BE2C (cell line): ENCODE measurements around the gene SMYD5.
"Not testable (repeated sequence)": the region's sequence is repeated elsewhere in the genome, so short reads cannot be mapped to it uniquely, and the experiment has no call there.

Experiments used
- DNase-seq: peaks from one replicate; pipeline ENCODE4 v3.0.0-alpha.2; 2020
- H3K27me3 ChIP-seq: fragments of 250-450 bp; sonication (Bioruptor Pico); 2 replicates; pipeline ENCODE4 v1.5.1; 2020; ENCODE audit warnings: mild to moderate bottlenecking
- H3K36me3 ChIP-seq: fragments of 250-450 bp; sonication (Bioruptor Pico); 2 replicates; pipeline ENCODE4 v1.5.1; 2020; ENCODE audit warnings: mild to moderate bottlenecking
- H3K4me1 ChIP-seq: fragments of 250-450 bp; sonication (Bioruptor Pico); 2 replicates; pipeline ENCODE4 v1.5.1; 2020
- H3K4me3 ChIP-seq: 2 replicates; pipeline ENCODE4 v1.5.1; 2011; ENCODE audit warnings: low read depth, low read length
- H3K9me3 ChIP-seq: fragments of 250-450 bp; sonication (Bioruptor Pico); 2 replicates; pipeline ENCODE4 v1.5.1; 2020
- CTCF ChIP-seq: IDR thresholded peaks from 2 replicates; pipeline ENCODE4 v1.5.1; 2012; ENCODE audit warnings: mild to moderate bottlenecking, low read depth, low read length

SMYD5 gene

GRCh38 chr2:73185965-73186364 lies 28.1 kb upstream of the SMYD5 start:
- Histone ChIP-seq H3K4me1 (no peaks in the 10 kb centered on the region), H3K27me3 (no peaks in the 10 kb centered on the region), H3K9me3 (no peaks in the 10 kb centered on the region), H3K4me3 (no peak overlapping the region), H3K36me3 (no peaks in the 10 kb centered on the region)
- DNase-seq, result no peak
- no peak for TF ChIP-seq CTCF

GRCh38 chr2:73187549-73187948 lies 26.5 kb upstream of the SMYD5 start:
- TF ChIP-seq CTCF, result no peak
- DNase-seq, result no peak
- Histone ChIP-seq H3K27me3 (no peaks in the 10 kb centered on the region), H3K36me3 (no peaks in the 10 kb centered on the region), H3K4me1 (no peaks in the 10 kb centered on the region), H3K4me3 (no peak overlapping the region), H3K9me3 (no peaks in the 10 kb centered on the region)

GRCh38 chr2:73197579-73197978 lies 16.5 kb upstream of the SMYD5 start:
- Histone ChIP-seq H3K9me3 (no peaks in the 10 kb centered on the region), H3K36me3 (no peaks in the 10 kb centered on the region), H3K4me3 (no peak overlapping the region), H3K4me1 (no peaks in the 10 kb centered on the region), H3K27me3 (peaks cover 19% of the 10 kb centered on the region)
- DNase-seq, result no peak
- TF ChIP-seq CTCF, result no peak

GRCh38 chr2:73200281-73200680 lies 13.8 kb upstream of the SMYD5 start:
- not testable (repeated sequence) for H3K36me3 ChIP-seq, H3K4me3 ChIP-seq, H3K4me1 ChIP-seq, DNase-seq, H3K9me3 ChIP-seq
- peaks cover 41% of the 10 kb centered on the region for H3K27me3 ChIP-seq

GRCh38 chr2:73202156-73203054 lies 11.6 kb upstream of the SMYD5 start, which contains the start of gene NOTO:
Gene NOTO (plus strand): TSS chr2:73202574. CDS start chr2:73202667, 93 bp downstream.
- H3K9me3 ChIP-seq, result no peaks in the 10 kb centered on the region
- H3K36me3 ChIP-seq, result no peaks in the 10 kb centered on the region
- no peaks in the 10 kb centered on the region for H3K4me1 ChIP-seq
- H3K4me3 ChIP-seq, result no peak within 1 kb of the TSS
- peaks cover 40% of the 10 kb centered on the region for H3K27me3 ChIP-seq
- TF ChIP-seq CTCF, result no peak
- DNase-seq, result no peak

- Histone ChIP-seq H3K4me3 (no peak overlapping the region), H3K9me3 (no peaks in the 10 kb centered on the region), H3K4me1 (no peaks in the 10 kb centered on the region), H3K27me3 (peaks cover 37% of the 10 kb centered on the region), H3K36me3 (no peaks in the 10 kb centered on the region)
- TF ChIP-seq CTCF, result no peak
- DNase-seq, result no peak
These were observed 10.9 kb upstream of the SMYD5 start for GRCh38 chr2:73203055-73203681.
